GM18502 (cell line): ENCODE data around the gene ZNF839.
A peak's percentile ranks its signal among the peaks of the same experiment; 100 is the strongest.
"Not testable (repeated sequence)": the region's sequence is repeated elsewhere in the genome, so short reads cannot be mapped to it uniquely, and the experiment has no call there.

ENCODE experiments used
- ATAC-seq: cut with Tn5 transposase; IDR thresholded peaks from one replicate; pipeline ENCODE4 v1.9.1; 2021; ENCODE audit warnings: mild to moderate bottlenecking; ENCODE audit not compliant: unreplicated experiment, poor library complexity

Gene ZNF839

GRCh38 chr14:102333795-102334705 lies 14.5 kb downstream of the ZNF839 start:
- no peak for ATAC-seq

DNA sequence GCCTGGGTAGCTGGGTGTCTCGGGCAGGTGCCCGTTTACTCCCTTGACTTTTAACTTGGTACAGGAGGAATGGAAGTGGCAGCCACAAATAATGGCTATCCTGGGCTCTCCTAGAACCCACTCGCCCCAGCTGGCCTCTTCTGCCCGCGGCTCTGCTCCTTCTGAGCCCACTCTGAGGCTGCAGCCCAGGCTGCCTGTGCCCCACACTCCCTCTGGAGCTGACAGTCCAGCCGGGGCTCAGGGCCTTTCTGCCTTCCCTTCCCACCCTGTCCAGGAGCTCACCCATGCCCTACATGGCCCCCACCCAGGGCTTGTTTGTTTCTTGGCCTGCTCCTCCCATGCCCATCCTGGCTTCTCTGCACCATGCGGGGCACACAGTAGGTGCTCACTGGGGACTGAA lies 15.6 kb downstream of the ZNF839 start:
- no peak for ATAC-seq

DNA sequence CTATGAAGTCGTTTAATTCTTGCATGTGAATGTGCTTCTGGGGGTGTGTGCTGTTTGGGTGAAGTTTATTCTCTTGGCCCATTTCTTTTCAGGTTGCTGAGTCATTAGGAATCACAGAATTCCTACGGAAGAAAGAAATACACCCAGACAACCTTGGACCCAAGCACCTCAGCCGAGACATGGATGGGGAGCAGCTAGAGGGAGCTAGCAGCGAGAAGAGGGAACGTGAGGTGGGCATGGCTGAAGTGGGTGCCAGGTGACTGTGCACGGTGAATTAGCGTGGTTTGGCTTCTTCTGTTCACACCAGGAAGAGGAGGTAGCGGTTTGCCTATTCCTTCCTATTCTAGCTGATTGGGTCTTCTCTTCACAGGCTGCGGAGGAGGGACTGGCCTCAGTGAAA lies 19.2 kb downstream of the ZNF839 start:
- no peak for ATAC-seq

- ATAC-seq, result no peak
Measured at GRCh38 chr14:102341566-102341965, 22.0 kb downstream of the ZNF839 start.

GRCh38 chr14:102342238-102342637 lies 22.7 kb downstream of the ZNF839 start:
- no peak for ATAC-seq

DNA sequence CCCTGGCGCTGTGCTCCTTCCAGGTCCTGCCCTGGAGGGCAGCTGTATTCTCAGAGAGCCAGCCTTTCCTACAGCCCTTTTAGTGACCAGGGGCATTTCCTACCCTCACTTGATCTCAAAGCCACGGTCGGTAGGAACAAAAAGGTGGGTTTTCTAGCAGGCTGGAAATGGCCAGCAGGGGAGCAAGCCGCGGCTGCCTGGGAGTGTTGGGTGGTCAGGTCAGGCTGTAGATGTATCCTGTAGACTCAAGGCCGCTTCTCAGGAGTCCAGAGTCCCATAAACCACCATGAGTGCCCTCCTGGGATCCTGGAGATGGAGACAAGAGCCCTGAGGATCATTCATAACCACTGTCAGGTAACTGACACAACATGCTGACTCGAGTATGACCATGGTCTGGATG lies 24.5 kb downstream of the ZNF839 start:
- ATAC-seq, result no peak

- ATAC-seq, result no peak
Measured at GRCh38 chr14:102344485-102344884, 24.9 kb downstream of the ZNF839 start.

DNA sequence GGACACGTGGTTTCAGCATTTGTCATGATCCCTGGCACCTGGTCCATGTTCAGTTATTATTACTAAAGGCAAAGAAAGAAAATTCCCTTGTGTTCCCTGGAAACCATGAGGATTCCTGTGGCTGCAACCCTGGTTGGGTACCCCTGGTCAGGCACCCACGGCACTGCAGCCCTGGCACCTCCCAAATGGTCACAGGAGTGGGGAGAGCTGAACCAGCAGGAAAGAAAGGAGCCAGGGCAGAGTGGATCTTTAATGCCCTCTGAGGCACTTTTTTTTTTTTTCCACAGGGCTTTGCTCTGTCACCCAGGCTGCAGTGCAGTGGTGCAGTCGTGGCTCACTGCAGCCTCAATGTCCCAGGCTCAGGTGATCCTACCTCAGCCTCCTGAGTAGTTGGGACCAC lies 25.7 kb downstream of the ZNF839 start:
- ATAC-seq, result no peak

GRCh38 chr14:102346645-102347044 lies 27.1 kb downstream of the ZNF839 start:
- ATAC-seq, result no peak

DNA sequence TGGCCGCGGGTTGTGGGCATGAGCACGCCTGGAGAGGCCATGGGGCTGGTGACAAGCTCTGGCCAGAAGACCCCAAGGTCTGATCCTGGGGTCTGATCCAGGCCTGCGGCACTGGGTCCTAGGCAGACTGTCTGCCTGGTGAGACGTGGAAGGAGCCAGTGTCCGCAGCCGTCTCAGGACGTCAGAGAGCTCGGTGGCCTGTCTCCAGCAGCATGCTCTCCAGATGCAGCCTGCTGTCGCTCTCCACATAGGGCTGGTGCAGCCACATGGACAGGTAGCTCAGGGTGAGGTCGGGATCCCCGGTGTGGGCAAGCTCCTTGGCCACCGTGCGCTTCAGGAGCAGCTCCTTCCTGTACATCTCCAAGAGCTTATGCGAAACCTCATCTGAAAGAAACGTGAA lies 28.8 kb downstream of the ZNF839 start:
- ATAC-seq, result no peak

GRCh38 chr14:102351023-102351422 lies 31.5 kb downstream of the ZNF839 start:
- no peak for ATAC-seq

- ATAC-seq, result not testable (repeated sequence)
Measured at GRCh38 chr14:102351593-102351992, 32.0 kb downstream of the ZNF839 start.

- no peak for ATAC-seq
Measured at GRCh38 chr14:102352213-102352612, 32.7 kb downstream of the ZNF839 start.

DNA sequence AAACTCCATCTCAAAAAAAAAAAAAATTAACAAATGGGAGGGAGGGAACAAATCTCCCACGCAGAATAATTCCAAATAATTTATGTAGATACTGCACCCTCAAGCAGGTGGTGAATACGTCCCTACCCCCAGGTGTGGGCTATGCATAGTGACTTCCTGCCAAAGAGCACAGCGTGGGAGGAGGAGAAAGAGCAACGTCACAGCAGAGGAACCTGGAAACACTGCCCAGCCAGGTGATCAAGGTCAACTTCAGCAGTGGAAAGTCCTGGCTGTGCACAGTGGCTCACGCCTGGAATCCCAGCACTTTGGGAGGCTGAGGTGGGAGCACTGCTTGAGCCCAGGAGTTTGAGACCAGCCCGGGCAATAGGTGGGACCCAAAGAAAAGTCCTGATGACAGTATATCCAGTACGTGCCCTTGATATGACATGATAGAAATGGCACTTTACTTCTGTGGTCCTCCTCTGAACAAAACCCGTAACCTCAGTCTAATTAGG lies 33.6 kb downstream of the ZNF839 start:
- ATAC-seq, result no peak

DNA sequence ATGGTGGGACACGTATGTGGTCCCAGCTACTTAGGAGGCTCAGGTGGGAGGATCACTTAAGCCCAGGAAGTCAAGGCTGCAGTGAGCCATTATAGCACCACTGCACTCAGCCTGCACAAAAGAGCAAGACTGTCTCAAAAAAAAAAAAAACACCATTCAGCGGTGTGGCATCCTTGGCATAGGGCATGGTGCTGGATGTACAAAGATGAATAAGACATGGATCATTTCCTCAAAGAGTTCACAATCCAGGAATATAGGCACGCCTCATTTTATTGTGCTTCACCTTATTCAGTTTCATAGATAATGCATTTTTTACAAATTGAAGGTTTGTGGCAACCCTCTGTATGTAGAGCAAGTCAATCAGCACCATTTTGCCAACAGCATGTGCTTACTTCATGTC lies 36.7 kb downstream of the ZNF839 start:
- ATAC-seq, result no peak

DNA sequence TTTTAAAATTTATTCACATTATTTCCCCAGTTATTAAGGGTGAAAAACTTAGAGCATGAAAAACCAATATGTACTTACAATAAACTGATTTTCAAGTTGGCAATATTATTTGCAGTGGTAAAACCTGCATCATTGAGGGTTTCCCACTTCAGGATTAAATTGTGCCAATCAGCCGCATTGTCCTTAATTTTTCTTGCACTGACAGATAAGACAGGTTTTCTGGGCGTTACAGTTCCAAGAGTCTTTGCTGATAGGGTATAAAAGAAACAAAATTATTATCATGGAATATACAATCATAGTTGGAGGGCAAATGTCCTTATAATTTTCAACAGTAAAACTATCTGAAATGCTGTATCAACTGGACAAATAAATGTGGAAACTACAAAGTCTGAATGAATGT lies 39.8 kb downstream of the ZNF839 start:
- no peak for ATAC-seq

- no peak for ATAC-seq
Measured at GRCh38 chr14:102360388-102360787, 40.8 kb downstream of the ZNF839 start.

DNA sequence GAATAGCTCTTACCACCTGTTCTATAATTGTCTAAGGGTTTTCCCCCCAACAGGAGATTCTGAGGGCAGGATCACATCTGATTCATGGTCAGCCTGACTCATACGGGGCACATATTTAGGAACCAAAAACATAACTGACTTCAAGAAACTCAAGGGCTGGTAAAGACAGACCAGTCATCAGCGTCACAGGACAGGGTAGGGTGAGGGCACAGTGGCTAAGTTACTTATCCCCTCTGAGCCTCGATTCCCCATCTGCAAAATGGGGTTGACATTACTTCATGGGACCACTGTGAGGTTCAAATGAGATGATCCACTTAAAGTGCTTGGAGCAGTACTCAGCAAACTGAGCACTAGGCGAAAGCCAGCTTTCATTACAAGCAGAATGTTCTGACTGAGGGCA lies 42.5 kb downstream of the ZNF839 start:
- peak; percentile 56 for ATAC-seq

DNA sequence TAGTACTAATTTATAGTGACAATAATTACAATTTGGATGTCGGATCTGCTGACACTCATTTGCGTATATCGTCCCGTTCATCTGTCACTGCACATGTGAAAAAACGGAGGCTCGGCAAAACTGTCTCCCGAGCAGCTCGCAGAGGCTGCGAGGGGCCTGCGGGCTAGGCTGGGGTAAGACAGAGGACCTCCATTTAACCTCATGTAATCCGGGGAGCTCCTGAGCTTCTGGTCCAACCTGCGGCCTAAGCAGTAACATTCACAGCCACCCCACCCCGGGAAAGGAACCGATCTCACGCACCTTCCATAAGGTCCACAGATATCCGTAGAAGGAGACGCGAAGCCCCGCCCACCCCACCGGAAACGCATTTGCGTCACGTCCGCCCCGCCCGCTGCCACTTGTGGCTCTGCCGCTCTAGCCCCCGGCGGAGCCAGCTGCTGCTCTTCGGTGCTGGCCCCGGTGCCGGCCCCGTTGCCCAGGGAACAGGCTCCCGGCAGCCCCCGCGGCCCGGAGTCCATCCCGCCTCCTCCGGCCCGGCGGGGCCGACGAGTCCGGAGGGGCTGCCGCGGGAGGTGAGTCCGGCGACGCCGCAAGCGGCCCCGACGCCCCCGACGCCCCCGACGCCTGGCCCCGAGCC lies 43.1 kb downstream of the ZNF839 start, which contains the start of the genes CINP and TECPR2:
Gene CINP (minus strand): TSS at position 346 of the 637 bp plus-strand sequence. CDS start 39 bp downstream, at position 307.
Gene TECPR2 (plus strand): TSS at position 397 of the 637 bp plus-strand sequence. CDS start 13,781 bp downstream, outside the sequence.
- ATAC-seq, result peak; percentile 89

DNA sequence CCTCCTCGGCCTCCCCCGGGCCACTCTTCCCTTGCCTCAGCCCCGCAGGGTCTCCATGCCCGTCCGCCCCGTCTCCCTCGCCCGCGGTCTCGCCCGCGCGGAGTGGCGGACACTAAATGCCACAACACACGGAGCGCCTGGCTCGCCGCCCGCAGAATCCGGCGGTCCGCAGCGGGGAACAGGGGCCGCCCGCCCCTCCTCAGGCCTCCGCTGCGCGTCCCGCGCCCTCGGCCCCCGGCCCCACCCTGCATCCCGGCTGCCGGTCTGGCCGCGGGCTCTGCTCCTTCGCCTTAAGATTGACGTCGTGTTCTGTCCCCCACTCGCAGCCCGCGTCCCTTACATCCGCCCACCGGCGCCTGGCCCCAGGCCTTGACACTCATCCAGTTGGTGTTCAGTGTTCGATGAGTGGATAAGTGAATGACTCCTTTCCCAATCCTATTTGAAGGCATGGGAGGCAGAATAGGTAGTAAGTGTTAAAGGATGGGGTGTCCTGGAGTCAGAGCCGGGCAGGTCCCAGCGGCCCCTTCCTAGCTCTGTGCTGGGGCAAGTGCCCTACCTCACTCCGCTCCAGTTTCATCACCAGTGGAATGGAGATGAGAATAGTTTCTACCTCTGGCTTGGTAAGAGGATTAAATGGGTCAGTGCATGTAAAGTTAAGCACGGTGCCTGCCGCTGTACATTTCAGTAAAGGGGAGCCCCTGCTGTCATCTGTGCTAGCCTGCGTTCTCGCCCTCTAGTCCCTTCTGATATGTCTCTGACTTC lies 43.8 kb downstream of the ZNF839 start:
- ATAC-seq, result peak; percentile 35
